HFFc6 (cell line): Measurements from ENCODE around the gene EIF2A. TPM values are rescaled to one million over a fixed set of nuclear protein-coding genes. Genes with fewer than 3 reads are reported as not detected.

Experiments used
- DNase-seq: peaks from one replicate; pipeline ENCODE4 v3.0.0-alpha.2; 2018
- H3K27ac Mint-ChIP-seq: 2 replicates; pipeline ENCODE4 v1.8.0; 2020; ENCODE audit warnings: mild to moderate bottlenecking, mixed read lengths
- H3K27me3 Mint-ChIP-seq: 2 replicates; pipeline ENCODE4 v1.8.0; 2021; ENCODE audit warnings: mild to moderate bottlenecking, moderate library complexity, mixed read lengths; ENCODE audit not compliant: insufficient read depth
- H3K36me3 Mint-ChIP-seq: 2 replicates; pipeline ENCODE4 v1.8.0; 2021; ENCODE audit warnings: low read depth, mixed read lengths
- H3K4me1 Mint-ChIP-seq: 2 replicates; pipeline ENCODE4 v1.8.0; 2020; ENCODE audit warnings: low read depth, mixed read lengths
- H3K4me3 Mint-ChIP-seq: 2 replicates; pipeline ENCODE4 v1.8.0; 2020; ENCODE audit warnings: mild to moderate bottlenecking, moderate library complexity, mixed read lengths
- H3K9me3 Mint-ChIP-seq: 2 replicates; pipeline ENCODE4 v1.8.0; 2020; ENCODE audit warnings: mild to moderate bottlenecking, mixed read lengths
- total RNA-seq, 6 experiments: library from RNA; stranded (reverse); fragmentation: NEBNext Ultra II Directional; extraction: Animal tissue kit (Norgen Biotek cat#: 25700); gene quantifications; 2 replicates in 1 of 6; 3 replicates in 5 of 6; pipeline ENCODE4 v1.2.3, GENCODE V29; 2021
- TF ChIP-seq, protein P1 (sequence below): fragments of 200-600 bp; sonication (generic); IDR thresholded peaks from 2 replicates; pipeline ENCODE4 v1.5.0; 2021; ENCODE audit warnings: antibody characterized with exemption, mild to moderate bottlenecking

The EIF2A gene
- total RNA-seq, 6 experiments from 2014 or later: 69.6 to 85.9 (median 75.0) TPM

DNA sequence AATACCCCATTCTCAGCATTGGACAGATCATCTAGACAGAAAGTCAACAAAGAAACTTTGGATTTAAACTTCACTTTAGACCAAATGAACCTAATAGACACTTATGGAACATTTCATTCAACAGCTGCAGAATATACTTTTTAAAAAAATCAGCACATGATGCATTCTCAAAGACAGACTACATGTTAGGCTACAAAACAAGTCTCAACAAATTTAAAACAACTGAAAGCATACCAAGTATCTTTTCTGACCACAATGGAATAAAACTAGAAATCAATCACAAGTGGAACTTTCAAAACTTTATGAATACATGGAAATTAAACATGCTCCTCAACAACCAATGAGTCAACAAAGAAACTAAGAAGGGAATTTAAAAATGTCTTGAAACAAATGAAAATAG, 38.2 kb upstream of the EIF2A start:
- H3K27me3 Mint-ChIP-seq: peaks cover 4% of the 10 kb centered on the region

DNA sequence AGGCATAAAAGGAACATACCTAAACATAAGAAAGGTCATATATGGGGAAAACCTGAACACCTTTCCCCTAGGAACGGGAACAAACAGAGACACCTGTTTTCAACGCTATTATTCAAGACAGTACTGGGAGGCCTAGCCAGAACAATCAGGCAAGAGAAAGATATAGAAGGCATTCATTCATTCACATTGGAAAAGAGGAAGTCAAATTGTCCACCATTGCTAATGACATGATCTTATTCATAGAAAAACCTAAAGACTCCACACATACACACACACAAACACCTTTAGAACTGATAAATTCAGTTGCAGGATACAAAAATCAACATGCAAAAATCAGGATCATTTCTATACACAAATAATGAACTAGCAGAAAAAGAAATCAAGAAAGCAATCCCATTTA, 36.8 kb upstream of the EIF2A start:
- H3K9me3 Mint-ChIP-seq: peaks cover 5% of the 10 kb centered on the region; the same call in 1 of the 2 replicates
- no peak overlapping the region for H3K4me3 Mint-ChIP-seq
- no peaks in the 10 kb centered on the region; the same call in 1 of the 2 replicates for H3K27me3 Mint-ChIP-seq
- TF ChIP-seq, protein P1, sequence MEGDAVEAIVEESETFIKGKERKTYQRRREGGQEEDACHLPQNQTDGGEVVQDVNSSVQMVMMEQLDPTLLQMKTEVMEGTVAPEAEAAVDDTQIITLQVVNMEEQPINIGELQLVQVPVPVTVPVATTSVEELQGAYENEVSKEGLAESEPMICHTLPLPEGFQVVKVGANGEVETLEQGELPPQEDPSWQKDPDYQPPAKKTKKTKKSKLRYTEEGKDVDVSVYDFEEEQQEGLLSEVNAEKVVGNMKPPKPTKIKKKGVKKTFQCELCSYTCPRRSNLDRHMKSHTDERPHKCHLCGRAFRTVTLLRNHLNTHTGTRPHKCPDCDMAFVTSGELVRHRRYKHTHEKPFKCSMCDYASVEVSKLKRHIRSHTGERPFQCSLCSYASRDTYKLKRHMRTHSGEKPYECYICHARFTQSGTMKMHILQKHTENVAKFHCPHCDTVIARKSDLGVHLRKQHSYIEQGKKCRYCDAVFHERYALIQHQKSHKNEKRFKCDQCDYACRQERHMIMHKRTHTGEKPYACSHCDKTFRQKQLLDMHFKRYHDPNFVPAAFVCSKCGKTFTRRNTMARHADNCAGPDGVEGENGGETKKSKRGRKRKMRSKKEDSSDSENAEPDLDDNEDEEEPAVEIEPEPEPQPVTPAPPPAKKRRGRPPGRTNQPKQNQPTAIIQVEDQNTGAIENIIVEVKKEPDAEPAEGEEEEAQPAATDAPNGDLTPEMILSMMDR: no peak
- no peaks in the 10 kb centered on the region for H3K36me3 Mint-ChIP-seq
- H3K27ac Mint-ChIP-seq: no peak overlapping the region
- DNase-seq: no peak
- peaks cover 12% of the 10 kb centered on the region for H3K4me1 Mint-ChIP-seq

More for the DNA sequence above, 38.2 kb upstream of the EIF2A start:
- Mint-ChIP-seq H3K4me3 (no peak overlapping the region), H3K36me3 (no peaks in the 10 kb centered on the region), H3K27ac (no peak overlapping the region), H3K4me1 (peaks cover 12% of the 10 kb centered on the region), H3K9me3 (peaks cover 5% of the 10 kb centered on the region; the same call in 1 of the 2 replicates)
- TF ChIP-seq, protein P1: no peak
- no peak for DNase-seq

DNA sequence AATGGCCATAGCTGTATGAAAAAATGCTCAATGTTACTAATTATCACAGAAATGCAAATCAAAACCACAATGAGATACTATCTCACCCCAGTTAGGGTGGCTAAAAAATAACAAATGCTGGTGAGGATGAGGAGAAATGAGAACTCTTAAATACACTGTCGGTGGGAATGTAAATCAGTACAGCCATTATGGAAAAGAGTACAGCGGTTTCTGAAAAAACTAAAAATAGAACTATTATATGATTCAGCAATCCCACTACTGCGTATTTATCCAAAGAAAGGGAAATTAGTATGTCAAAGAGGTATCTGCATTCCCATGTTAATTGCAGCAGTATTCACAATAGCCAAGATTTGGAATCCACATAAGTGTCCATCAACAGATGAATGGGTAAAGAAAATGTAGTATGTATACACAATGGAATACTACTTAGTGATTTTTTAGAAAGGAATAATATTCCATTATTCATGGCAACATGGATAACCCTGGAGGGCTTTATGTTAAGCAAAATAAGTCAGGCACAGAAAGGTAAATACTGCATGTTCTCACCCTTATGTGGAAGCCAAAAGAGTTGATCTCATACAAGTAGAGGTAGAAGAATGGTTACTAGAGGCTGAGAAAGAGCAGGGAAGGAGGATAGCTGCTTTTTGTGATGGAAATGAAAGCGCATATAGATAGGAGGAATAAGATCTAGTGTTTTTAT, 35.3 kb upstream of the EIF2A start:
- H3K4me1 Mint-ChIP-seq: peaks cover 19% of the 10 kb centered on the region
- H3K36me3 Mint-ChIP-seq: peaks cover 7% of the 10 kb centered on the region; the same call in 1 of the 2 replicates
- no peak for DNase-seq
- H3K27me3 Mint-ChIP-seq: no peaks in the 10 kb centered on the region; the same call in 1 of the 2 replicates
- H3K9me3 Mint-ChIP-seq: peaks cover 5% of the 10 kb centered on the region; the same call in 1 of the 2 replicates
- no peak overlapping the region for H3K4me3 Mint-ChIP-seq
- TF ChIP-seq, protein P1: no peak
- no peak overlapping the region for H3K27ac Mint-ChIP-seq

DNA sequence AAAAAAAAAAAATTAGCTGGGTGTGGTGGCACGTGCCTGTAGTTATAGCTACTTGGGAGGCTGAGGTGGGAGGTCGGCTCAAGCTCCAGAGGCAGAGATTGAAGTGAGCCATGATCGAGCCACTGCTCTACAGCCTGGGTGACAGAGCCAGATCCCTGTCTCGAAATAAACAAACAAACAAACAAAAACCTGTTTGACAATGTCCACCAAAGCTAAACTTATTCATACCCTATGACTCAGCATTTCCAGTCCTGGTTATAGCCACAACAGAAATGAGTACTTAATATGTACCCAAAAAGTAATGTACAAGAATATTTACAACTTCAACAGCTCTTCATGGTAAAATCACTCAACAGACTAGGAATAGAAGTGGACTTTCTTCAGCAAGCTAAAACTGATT, 31.4 kb upstream of the EIF2A start:
- peaks cover 7% of the 10 kb centered on the region; the same call in 1 of the 2 replicates for H3K36me3 Mint-ChIP-seq
- no peak for DNase-seq
- no peaks in the 10 kb centered on the region for H3K27me3 Mint-ChIP-seq
- H3K27ac Mint-ChIP-seq: no peak overlapping the region
- H3K4me3 Mint-ChIP-seq: no peak overlapping the region
- peaks cover 26% of the 10 kb centered on the region for H3K4me1 Mint-ChIP-seq
- H3K9me3 Mint-ChIP-seq: peaks cover 5% of the 10 kb centered on the region; the same call in 1 of the 2 replicates
- TF ChIP-seq, protein P1: no peak

DNA sequence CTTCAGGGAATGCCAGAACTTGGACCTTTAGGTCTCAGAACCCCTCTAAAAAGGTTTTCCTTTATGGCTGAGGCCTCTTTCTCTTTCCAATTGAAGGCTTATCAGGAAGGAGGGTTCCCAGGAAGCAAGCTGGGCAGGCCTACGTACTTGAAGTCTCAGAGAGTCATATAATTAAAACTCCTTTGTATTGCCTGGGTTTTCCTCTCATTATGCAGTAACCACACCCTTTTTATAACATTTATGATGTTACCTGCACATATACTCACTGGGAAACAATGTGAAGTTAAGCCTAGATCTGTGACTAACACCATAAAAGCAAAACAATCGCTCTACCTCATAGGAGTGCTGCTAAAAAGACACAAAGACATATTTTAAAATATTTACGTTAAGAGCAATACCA, 27.6 kb upstream of the EIF2A start:
- no peak for DNase-seq
- Mint-ChIP-seq H3K4me3 (no peak overlapping the region), H3K4me1 (peaks cover 14% of the 10 kb centered on the region), H3K36me3 (peaks cover 7% of the 10 kb centered on the region; the same call in 1 of the 2 replicates), H3K27me3 (no peaks in the 10 kb centered on the region), H3K27ac (no peak overlapping the region), H3K9me3 (peaks cover 5% of the 10 kb centered on the region; the same call in 1 of the 2 replicates)
- TF ChIP-seq, protein P1: no peak
